Measurements from ENCODE around the gene WDR81.
A peak's percentile ranks its signal among the peaks of the same experiment; 100 is the strongest.
"Not testable (repeated sequence)": the region's sequence is repeated elsewhere in the genome, so short reads cannot be mapped to it uniquely, and the experiment has no call there.

Gene WDR81

DNA sequence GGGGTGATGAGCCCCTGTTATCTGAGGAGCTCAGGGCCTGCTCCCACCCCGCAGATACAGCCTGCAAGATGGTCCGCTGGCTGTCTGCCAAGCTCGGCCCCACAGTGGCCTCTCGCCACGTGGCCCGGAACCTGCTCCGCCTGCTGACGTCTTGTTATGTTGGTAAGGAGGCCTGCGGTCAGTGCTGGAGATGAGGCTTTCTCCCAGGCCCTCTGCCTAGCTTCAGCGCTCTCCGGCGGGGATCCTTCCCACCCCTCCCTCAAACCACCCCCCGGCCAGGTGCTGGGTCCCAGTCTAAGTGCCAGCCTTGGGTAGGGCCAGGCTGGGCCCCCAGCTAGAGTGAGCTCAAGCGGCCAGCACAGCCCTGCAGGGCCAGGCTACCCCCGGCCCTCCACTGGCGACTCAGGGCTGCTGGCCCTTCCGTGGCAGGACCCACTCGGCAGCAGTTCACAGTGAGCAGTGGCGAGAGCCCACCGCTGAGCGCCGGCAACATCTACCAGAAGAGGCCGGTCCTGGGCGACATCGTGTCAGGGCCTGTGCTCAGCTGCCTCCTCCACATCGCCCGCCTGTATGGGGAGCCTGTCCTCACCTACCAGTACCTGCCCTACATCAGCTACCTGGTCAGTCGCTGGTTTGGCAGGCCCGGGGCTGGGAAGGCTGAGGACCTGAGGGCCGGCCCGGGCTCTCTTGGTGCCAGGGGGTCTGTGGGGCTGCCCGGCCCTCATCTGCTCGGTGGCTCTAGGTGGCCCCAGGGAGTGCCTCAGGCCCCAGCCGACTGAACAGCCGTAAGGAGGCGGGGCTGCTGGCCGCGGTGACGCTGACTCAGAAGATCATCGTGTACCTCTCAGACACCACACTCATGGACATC, 6.1 kb downstream of the WDR81 start:
- DNase-seq = no peak

DNA sequence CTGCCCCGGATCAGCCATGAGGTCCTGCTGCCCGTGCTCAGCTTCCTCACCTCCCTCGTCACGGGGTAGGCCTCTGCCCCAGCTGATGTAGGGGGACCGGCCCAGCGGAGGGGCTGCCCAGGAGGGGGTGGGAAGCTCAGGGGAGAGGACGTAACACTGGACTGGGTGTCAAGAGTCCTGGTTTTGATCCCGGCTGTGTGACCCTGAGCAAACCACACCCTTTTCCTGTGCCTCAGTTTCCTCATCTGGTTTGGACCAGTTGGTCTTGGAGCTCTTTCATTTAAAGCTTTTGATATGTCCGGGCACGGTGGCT, 6.6 kb downstream of the WDR81 start:
- no peak for DNase-seq

DNA sequence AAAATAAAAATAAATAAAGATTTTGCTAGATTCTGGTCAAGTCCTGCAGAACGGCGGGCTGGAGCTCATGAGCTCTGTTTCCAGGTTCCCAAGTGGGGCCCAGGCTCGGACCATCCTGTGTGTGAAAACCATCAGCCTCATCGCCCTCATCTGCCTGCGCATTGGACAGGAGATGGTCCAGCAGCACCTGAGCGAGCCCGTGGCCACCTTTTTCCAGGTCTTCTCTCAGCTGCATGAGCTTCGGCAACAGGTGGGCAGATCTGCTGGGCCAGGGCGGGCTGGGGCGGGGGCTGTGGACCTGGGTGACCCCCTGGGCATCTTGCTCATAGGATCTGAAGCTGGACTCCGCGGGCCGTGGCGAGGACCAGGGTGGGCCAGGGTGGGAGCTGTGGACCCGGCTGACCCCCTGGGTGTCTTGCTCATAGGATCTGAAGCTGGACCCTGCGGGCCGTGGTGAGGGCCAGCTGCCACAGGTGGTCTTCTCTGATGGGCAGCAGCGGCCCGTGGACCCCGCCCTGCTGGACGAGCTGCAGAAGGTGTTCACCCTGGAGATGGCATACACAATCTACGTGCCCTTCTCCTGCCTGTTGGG, 7.8 kb downstream of the WDR81 start:
- DNase-seq = no peak

DNA sequence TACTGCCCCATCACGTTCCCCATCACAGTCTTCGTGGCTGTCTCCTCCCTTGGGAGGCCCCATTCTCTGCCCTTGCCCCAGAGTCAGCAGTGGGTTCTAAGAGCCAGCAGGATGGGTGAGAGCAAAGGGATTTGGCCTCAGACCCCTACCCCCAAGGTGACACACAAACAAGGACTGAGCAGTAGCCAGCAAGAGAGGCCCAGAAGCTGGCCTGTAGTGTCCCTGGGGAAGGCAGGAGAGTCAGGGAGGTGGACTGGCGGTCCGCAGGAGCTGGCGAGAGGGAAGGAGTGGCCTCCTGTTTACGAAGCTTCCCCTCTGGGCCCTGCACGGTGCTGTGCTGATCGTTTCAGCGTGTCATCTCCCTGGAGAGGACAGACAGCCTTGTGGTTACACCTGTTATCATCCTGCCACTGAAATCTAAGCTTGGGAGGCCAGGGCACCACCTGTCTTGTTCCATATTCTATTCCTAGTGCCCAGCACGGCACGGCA, 8.4 kb downstream of the WDR81 start:
- no peak for DNase-seq

DNA sequence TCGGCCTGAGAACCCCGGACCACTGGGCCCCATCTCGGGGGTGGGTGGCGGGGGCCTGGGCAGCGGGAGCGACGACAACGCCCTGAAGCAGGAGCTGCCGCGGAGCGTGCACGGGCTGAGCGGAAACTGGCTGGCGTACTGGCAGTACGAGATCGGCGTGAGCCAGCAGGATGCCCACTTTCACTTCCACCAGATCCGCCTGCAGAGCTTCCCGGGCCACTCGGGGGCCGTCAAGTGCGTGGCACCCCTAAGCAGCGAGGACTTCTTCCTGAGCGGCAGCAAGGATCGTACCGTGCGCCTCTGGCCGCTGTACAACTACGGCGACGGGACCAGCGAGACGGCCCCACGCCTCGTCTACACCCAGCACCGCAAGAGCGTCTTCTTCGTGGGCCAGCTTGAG, 9.3 kb downstream of the WDR81 start:
- no peak for DNase-seq

DNA sequence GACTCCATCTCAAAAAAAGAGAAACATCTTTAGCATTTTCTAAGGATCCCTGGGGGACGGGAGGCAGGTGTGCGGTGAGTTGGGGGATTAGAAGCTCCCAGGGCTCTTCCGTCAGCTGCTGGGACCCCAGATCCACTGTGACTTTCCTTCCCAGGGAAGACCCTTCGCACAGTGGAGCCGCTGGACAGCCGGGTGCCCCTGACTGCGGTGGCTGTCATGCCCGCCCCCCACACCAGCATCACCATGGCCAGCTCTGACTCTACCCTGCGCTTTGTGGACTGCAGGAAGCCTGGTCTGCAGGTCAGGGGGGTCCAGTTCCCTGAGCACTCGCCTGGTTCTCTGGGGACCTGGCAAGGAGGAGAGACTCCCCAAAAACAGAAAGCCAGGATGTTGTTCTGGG, 10.9 kb downstream of the WDR81 start:
- DNase-seq = no peak

DNA sequence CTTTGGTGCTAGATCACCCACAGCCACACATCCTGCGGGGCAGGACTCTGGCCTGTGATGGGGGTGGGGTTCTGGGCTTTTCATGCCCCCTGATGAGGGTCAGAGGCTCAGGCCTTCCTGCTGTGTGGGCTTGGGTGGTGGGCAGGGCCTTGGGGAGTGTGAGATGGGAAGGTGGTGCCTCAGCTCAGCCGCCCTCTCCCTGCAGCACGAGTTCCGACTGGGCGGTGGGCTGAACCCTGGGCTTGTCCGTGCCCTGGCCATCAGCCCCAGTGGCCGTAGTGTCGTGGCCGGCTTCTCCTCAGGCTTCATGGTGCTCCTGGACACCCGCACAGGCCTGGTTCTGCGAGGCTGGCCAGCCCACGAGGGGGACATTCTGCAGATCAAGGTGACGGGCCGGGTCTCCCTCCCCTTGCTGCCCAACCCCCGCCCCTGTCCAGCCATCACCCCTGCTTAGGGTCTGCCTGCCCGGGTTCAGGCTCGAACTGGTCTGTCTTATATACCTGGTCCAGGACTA, 11.4 kb downstream of the WDR81 start:
- DNase-seq = no peak

DNA sequence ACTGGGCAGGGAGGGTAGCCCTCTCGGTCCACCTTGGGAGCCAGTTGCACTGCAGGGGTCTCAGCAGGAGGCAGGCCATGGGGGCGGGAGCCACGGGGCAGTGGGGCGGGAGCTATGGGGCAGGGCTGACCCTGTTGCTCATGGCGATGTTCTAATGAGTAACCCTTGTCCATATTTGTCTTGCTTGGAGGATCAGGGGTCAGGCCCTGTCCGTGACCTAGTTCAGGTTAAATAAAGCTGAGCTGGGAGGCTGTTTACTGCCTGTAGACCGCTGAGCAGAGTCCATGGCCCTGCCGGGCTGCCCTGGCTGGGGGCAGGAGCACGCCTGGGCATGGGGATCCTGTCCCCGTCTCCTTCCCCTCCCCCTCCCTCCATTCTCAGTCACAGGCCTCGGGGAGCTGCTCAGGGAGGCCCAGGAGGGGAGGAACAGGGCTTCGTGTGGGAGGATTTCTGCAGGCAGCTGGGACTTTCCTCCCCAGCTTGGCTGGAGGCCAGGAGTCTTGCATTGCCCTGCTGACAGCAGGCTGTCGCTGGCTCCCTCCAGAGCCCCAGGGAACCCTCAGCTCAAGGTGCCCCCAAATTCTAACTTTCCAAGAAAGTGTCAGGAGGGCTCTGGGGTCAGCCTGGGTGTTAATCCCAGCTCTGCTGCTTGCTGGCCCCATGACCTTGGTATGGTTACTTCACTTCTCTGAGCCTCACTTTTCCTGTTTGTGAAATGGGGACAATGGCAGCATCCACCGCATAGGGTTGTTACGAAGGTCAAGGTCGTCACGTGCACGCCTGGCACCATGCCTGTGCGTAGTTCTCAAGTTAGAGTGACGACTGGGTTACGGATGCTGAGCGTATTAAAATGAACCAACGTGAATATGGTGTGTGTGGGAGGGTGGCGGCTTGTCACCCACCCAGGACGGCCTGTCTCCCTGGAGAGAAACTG, 12.1 kb downstream of the WDR81 start:
- DNase-seq = peak; percentile 40

DNA sequence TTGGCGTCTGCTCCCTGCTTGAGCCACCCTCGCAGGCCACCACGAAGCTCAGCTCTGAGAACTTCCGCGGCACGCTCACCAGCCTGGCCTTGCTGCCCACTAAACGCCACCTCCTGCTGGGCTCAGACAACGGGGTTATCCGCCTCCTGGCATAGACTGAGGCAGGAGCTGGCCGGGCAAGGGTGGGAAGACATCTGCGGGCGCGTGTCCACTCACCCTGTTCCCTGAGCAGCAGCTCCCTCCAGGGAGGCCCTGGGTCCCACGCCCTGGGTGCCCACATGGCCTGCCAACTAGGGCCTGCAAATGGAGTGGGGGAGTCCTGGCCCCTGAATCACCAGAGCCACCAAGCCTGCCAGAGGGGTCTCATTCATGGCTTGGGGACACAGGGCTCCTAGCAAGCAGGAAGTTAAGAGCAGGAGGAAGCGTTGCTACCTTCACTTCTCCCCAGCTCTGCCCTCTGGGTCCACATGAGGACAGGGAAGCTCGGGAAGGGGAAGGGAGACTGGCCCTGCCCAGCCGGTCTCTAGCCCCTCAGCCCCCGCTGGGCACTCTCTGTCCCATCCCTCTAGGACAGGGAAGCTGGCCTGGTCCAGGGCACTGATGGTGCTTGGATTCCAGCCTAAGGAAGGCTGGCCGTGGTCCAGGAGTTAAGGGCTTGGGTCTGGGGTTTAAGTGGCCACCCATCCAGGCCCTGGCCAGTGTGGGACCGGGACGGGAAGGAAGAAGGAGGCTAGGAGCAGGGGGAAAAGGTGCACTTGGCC, 13.2 kb downstream of the WDR81 start:
- DNase-seq = no peak

DNA sequence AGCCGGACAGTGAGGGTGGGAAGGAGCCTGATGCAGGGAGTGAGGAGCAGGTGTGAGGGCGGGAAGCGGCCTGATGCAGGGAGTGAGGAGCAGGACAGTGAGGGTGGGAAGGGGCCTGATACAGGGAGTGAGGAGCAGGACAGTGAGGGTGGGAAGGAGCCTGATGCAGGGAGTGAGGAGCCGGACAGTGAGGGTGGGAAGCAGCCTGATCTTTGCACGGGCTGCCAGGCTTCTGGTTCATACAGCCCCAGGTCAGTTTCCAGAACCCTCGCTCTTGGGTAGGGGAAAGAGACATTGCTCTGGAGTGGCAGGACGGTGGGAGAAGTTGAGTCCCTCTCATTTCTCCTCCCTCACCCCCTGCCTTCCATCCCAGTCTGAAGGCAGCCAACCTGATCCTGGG, 17.4 kb downstream of the WDR81 start:
- DNase-seq = not testable (repeated sequence)

DNA sequence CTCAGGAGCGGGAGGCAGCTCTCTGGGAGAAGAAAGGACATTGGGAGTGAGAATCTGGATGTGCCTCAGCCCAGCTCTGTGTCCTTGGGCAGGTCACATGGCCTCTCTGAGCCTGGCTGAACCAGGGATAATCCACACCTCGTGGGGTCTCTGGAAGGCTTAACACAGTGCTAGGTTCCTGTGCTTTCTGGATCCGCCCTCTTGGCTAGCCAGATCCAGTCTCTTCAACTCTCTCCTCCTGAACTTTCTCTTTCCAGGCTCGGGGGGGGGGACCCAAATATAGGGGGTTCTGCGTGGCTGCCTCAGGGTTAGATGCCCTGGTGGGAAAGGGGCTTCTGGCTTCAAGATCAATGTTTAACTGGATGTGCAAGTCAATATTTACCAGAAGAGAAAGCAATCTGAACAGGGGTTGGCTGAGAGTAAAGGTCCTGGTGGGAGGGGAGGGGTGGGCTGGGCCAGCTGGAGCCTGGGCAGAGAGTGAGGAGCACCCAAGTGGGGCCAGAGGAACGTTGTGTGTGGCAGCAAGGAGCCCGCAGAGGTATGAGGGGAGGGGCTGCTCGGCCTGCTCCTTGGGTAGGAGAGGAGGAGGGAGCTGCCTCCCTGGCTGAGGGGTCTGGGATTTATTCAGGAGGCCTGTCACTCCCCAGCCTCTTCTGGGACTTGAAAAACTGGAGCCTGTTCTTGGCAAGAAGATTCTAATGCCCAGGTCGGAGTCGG, 18.0 kb downstream of the WDR81 start, which contains the start of gene SERPINF2:
Gene SERPINF2, plus strand, starts transcription at position 501 of the 717 bp plus-strand sequence. CDS start 2,125 bp downstream, outside the sequence.
- DNase-seq = no peak

DNA sequence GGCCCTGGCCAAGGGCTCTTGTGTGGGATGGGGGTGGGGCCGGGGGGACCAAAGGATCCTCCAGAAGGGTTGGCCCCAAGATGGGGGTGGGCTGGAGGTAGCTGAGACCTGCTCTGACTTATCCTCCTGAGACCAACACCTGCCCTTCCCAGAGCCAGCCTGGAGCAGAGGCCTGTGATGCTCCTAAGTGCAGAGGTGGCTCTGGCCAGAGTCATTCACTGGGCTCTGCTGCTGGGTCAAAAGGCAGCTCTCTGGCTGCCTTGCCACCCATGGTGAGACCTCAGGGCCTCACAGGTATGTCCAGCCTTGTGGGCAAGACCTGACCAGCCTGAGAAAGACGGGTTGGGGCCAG, 18.6 kb downstream of the WDR81 start:
- no peak for DNase-seq

DNA sequence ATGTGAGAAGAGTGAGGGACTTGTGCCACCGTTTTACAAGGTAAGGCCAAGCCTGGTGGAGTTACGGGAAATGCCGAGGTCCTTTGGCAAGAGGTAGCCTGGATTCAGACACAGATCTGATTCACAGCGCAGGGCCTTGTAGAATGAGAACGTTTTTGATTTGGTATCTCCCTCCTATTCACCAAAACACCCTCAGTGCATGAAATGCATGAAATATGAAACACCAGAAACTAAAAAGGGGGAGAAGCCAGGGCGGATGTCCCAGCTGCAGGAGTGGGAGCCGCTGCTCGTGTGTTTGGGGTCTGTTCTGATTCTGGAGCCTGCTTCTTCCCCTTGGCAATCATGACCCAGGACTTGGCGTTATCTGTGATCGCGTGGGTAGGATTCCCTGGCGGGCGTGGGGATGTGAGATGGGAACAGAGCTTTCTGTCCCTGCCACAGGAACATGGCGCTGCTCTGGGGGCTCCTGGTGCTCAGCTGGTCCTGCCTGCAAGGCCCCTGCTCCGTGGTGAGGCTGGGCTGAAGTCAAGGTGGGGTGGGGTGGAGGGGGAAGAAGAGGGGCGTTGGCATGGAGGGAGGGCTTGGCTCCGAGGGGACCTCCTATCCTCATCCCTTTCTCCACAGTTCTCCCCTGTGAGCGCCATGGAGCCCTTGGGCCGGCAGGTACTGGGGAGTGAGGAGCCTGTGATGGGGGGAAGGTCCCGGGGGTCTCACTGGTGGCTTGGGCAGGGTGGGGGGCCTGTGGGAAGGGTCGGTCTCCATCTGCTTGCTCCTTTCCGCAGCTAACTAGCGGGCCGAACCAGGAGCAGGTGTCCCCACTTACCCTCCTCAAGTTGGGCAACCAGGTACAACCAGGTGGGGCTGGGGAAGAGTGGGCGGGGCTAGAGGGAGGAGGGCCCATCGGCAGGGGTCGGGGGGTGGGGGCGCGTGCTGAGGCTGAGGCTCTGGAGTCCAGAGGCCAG, 20.3 kb downstream of the WDR81 start:
- DNase-seq = no peak

DNA sequence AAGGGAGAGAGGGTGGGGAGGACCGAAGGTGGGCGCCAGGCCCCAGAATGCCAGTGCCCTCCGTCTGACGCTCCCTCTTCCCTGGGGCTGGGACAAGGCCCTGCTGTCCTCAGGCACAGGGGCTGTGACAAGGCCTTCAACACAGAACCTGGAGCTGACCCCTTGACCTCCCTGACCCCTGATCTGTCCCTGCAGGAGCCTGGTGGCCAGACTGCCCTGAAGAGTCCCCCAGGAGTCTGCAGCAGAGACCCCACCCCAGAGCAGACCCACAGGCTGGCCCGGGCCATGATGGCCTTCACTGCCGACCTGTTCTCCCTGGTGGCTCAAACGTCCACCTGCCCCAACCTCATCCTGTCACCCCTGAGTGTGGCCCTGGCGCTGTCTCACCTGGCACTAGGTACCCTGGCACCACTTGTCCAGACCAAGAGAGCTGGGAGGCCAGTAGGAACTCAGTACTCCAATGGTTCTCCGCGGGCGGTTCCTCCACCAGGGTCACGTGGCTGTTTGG, 21.1 kb downstream of the WDR81 start:
- no peak for DNase-seq

DNA sequence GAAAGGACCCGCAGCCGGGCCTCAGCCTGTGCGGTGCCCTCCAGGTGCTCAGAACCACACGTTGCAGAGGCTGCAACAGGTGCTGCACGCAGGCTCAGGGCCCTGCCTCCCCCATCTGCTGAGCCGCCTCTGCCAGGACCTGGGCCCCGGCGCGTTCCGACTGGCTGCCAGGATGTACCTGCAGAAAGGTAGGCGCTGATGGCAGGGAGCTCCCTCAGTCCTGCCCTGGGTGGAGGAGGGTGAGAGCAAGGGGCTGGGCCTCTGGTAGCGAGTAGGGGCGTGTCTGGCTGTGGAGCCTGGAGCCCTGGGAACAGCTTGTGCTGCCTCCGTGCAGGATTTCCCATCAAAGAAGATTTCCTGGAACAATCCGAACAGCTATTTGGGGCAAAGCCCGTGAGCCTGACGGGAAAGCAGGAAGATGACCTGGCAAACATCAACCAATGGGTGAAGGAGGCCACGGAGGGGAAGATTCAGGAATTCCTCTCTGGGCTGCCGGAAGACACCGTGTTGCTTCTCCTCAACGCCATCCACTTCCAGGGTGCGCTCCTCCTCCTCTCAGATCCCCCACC, 22.6 kb downstream of the WDR81 start:
- no peak for DNase-seq

DNA sequence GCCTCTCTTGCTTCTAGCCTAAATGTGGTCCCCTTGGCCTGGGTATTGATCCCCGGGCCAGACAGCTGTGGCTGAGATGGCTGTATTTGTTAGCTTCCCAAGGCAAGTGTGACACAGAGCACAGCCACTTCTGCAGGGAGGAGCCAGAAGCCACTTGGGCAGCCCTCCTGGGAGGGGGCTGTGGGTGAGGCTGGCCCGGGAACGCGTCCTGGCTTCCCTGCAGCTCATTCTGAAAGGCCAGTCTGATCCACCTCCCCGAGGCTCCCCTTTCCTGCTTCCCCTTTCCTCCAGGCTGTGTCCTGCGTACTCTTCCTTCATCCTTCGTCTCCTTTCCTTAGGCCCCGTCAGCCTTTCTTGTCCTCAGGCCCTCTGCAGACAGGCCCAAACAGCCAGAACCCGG, 26.1 kb downstream of the WDR81 start:
- DNase-seq = no peak

DNA sequence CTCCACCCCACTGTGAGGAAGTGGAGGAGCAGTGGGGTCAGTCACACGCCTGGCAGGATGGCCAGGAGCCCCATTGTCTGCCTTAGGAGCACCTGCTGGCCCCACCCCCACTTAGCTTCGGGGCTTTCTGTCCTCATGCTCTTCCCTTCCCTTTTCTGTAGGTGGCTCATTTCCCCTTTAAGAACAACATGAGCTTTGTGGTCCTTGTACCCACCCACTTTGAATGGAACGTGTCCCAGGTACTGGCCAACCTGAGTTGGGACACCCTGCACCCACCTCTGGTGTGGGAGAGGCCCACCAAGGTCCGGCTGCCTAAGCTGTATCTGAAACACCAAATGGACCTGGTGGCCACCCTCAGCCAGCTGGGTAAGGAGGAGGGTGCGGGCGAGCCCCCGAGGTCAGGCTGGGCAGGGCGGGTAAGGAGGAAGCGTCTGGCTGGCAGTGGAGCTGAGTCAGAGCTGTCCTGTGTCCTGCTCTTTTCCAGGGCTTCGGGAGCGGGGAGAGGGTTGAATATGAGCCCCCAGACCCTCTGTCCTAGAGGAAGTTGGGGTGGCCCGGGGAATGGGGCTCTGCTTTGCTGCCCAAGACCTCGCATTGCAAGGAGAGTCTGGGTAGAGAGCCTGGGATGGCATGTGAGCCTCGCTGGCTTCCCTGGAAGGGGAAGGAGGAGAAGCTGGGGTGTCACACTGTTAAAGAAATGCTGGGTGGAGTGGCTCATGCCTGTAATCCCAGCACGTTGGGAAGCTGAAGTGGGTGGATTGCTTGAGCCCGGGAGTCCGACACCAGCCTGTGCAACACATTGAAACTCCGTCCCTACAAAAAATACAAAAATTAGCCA, 28.1 kb downstream of the WDR81 start:
- no peak for DNase-seq

DNA sequence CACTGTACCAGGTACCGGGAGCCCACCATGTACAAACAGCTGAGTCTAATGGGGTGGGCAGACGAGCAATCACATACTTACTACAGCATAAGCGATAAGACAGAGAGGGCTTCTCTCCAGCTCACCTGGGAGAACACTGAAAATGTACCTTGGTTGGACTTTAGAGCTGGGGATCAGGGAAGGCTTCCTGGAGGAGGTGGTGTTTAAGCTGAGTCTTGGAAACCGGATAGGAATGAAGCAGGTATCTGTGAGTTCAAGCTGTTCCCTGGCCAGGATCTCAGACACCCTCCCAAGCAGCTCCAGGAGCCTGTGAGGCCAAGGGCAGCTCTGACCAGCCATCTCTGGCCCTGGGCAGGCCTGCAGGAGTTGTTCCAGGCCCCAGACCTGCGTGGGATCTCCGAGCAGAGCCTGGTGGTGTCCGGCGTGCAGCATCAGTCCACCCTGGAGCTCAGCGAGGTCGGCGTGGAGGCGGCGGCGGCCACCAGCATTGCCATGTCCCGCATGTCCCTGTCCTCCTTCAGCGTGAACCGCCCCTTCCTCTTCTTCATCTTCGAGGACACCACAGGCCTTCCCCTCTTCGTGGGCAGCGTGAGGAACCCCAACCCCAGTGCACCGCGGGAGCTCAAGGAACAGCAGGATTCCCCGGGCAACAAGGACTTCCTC, 29.4 kb downstream of the WDR81 start:
- no peak for DNase-seq

All from fibroblast of skin of back (primary cell).